GM23248 (cell line): ENCODE results near the gene DNAJB7.

ENCODE experiments used
- EZH2 ChIP-seq: fragments of 200-600 bp; sonication (generic); IDR thresholded peaks from 2 replicates; pipeline ENCODE4 v1.6.1; 2018; ENCODE audit warnings: antibody characterized with exemption, mild to moderate bottlenecking; ENCODE audit not compliant: insufficient read depth, poor library complexity, severe bottlenecking
- EZH2phosphoT487 ChIP-seq: fragments of 200-600 bp; sonication (generic); IDR thresholded peaks from 2 replicates; pipeline ENCODE4 v1.6.1; 2018; ENCODE audit warnings: antibody characterized with exemption, moderate library complexity, mild to moderate bottlenecking, low read depth; ENCODE audit not compliant: insufficient read depth

- TF ChIP-seq EZH2phosphoT487 (no peak), EZH2 (no peak)
These were observed 44.2 kb downstream of the DNAJB7 start for GRCh38 chr22:40817737-40818136.
